WTC11 (cell line): ENCODE data around the gene ESRRA. TPM values are rescaled to one million over a fixed set of nuclear protein-coding genes. Genes with fewer than 3 reads are reported as not detected.

Source experiments
- ATAC-seq: fragments of 200-7000 bp; cut with Tn5 transposase; 2 replicates; pipeline ENCODE4 v1.10.0; 2021; ENCODE audit warnings: mild to moderate bottlenecking, moderate library complexity
- CTCF ChIA-PET: fragments of 300-600 bp; sonication (Branson Sonifier 250); formaldehyde crosslinking; loops from one replicate; lab custom pipeline; 2021; ENCODE audit warnings: antibody characterized with exemption; lab: Charles Lee
- POLR2A ChIA-PET: fragments of 350-600 bp; sonication (Branson Sonifier 250); formaldehyde crosslinking; loops from one replicate; lab custom pipeline; 2021; ENCODE audit warnings: antibody characterized with exemption; lab: Charles Lee
- DNase-seq: peaks from one replicate; pipeline ENCODE4 v3.0.0; 2021; ENCODE audit warnings: low spot score
- H3K27ac Mint-ChIP-seq: 2 replicates; pipeline ENCODE4 v1.8.0; 2021; ENCODE audit warnings: mixed read lengths
- H3K27me3 Mint-ChIP-seq: 2 replicates; pipeline ENCODE4 v1.8.0; 2021; ENCODE audit warnings: low read depth, mild to moderate bottlenecking, moderate library complexity, mixed read lengths
- H3K36me3 Mint-ChIP-seq: 2 replicates; pipeline ENCODE4 v1.8.0; 2021; ENCODE audit warnings: mixed read lengths
- H3K4me1 Mint-ChIP-seq: 2 replicates; pipeline ENCODE4 v1.8.0; 2022; ENCODE audit warnings: mixed read lengths
- H3K4me3 Mint-ChIP-seq: 2 replicates; pipeline ENCODE4 v1.8.0; 2021; ENCODE audit warnings: mild to moderate bottlenecking, moderate library complexity, mixed read lengths
- H3K9me3 Mint-ChIP-seq: 2 replicates; pipeline ENCODE4 v1.8.0; 2021; ENCODE audit warnings: mixed read lengths
- CREM ChIP-seq: sonication (generic); formaldehyde crosslinking; IDR thresholded peaks from 2 replicates; pipeline ENCODE4 v1.8.1; 2022; ENCODE audit warnings: mild to moderate bottlenecking, missing genetic modification reagents, moderate library complexity
- EMX1 ChIP-seq: fragments of 250-450 bp; sonication (Bioruptor Pico); IDR thresholded peaks from 2 replicates; pipeline ENCODE4 v1.8.0; 2021; ENCODE audit warnings: mild to moderate bottlenecking
- ESRRA ChIP-seq: sonication (generic); formaldehyde crosslinking; IDR thresholded peaks from 2 replicates; pipeline ENCODE4 v1.8.1; 2022; ENCODE audit warnings: mild to moderate bottlenecking, missing genetic modification reagents, borderline replicate concordance
- FOXP1 ChIP-seq: sonication (generic); formaldehyde crosslinking; IDR thresholded peaks from 2 replicates; pipeline ENCODE4 v1.8.0; 2022; ENCODE audit warnings: missing genetic modification reagents, mild to moderate bottlenecking, moderate library complexity, borderline replicate concordance
- IRF2 ChIP-seq: sonication (generic); formaldehyde crosslinking; IDR thresholded peaks from 2 replicates; pipeline ENCODE4 v1.8.0; 2022; ENCODE audit warnings: low read depth, missing genetic modification reagents, borderline replicate concordance
- MXD4 ChIP-seq: fragments of 250-450 bp; sonication (Bioruptor Pico); IDR thresholded peaks from 2 replicates; pipeline ENCODE4 v1.8.0; 2021; ENCODE audit warnings: mild to moderate bottlenecking, moderate library complexity, borderline replicate concordance
- MYBL2 ChIP-seq: sonication (generic); formaldehyde crosslinking; IDR thresholded peaks from 2 replicates; pipeline ENCODE4 v1.8.1; 2023; ENCODE audit warnings: mild to moderate bottlenecking, moderate library complexity, missing genetic modification reagents
- NFYB ChIP-seq: sonication (generic); formaldehyde crosslinking; conservative IDR thresholded peaks from 2 replicates; pipeline ENCODE4 v1.8.0; 2022; ENCODE audit warnings: low read depth, missing genetic modification reagents
- NR2C2 ChIP-seq: sonication (generic); formaldehyde crosslinking; IDR thresholded peaks from 2 replicates; pipeline ENCODE4 v1.8.0; 2022; ENCODE audit warnings: mild to moderate bottlenecking, missing genetic modification reagents
- PRRX2 ChIP-seq: fragments of 250-450 bp; sonication (Bioruptor Pico); IDR thresholded peaks from 2 replicates; pipeline ENCODE4 v1.8.0; 2021; ENCODE audit warnings: mild to moderate bottlenecking
- RELA ChIP-seq: sonication (generic); formaldehyde crosslinking; IDR thresholded peaks from 2 replicates; pipeline ENCODE4 v1.8.1; 2022; ENCODE audit warnings: missing genetic modification reagents, mild to moderate bottlenecking, borderline replicate concordance
- RORB ChIP-seq: fragments of 250-450 bp; sonication (Bioruptor Pico); IDR thresholded peaks from 2 replicates; pipeline ENCODE4 v1.9.0; 2021; ENCODE audit warnings: mild to moderate bottlenecking
- SMAD4 ChIP-seq: sonication (generic); formaldehyde crosslinking; IDR thresholded peaks from 2 replicates; pipeline ENCODE4 v1.8.0; 2022; ENCODE audit warnings: mild to moderate bottlenecking, missing genetic modification reagents
- SP1 ChIP-seq: sonication (generic); formaldehyde crosslinking; conservative IDR thresholded peaks from 2 replicates; pipeline ENCODE4 v1.8.1; 2022; ENCODE audit warnings: missing genetic modification reagents
- ZNF121 ChIP-seq: sonication (generic); formaldehyde crosslinking; IDR thresholded peaks from 2 replicates; pipeline ENCODE4 v1.8.0; 2023; ENCODE audit warnings: missing genetic modification reagents
- ZNF396 ChIP-seq: fragments of 250-450 bp; sonication (Bioruptor Pico); IDR thresholded peaks from 2 replicates; pipeline ENCODE4 v1.8.0; 2021; ENCODE audit warnings: mild to moderate bottlenecking, moderate library complexity, borderline replicate concordance
- ZNF423 ChIP-seq: fragments of 250-450 bp; sonication (Bioruptor Pico); IDR thresholded peaks from 2 replicates; pipeline ENCODE4 v2.1.2; 2022; ENCODE audit warnings: mild to moderate bottlenecking, moderate library complexity
- total RNA-seq: library from RNA; stranded (reverse); gene quantifications from 3 replicates; pipeline ENCODE4 v1.2.3, GENCODE V29; 2021
- TF ChIP-seq, protein P1 (sequence below): sonication (generic); formaldehyde crosslinking; IDR thresholded peaks from 2 replicates; pipeline ENCODE4 v1.8.1; 2023; ENCODE audit warnings: mild to moderate bottlenecking, missing genetic modification reagents, moderate library complexity
- TF ChIP-seq, protein P2 (sequence below): fragments of 250-450 bp; sonication (Bioruptor Pico); IDR thresholded peaks from 2 replicates; pipeline ENCODE4 v1.9.0; 2021; ENCODE audit warnings: mild to moderate bottlenecking
- TF ChIP-seq, protein P3 (sequence below): sonication (generic); formaldehyde crosslinking; IDR thresholded peaks from 2 replicates; pipeline ENCODE4 v1.8.1; 2023; ENCODE audit warnings: mild to moderate bottlenecking, missing genetic modification reagents
- TF ChIP-seq, protein P4 (sequence below): sonication (generic); formaldehyde crosslinking; IDR thresholded peaks from 2 replicates; pipeline ENCODE4 v1.8.0; 2022; ENCODE audit warnings: mild to moderate bottlenecking, missing genetic modification reagents
- TF ChIP-seq, protein P5 (sequence below): sonication (generic); formaldehyde crosslinking; IDR thresholded peaks from 2 replicates; pipeline ENCODE4 v1.8.0; 2022; ENCODE audit warnings: mild to moderate bottlenecking, missing genetic modification reagents
- TF ChIP-seq, protein P6 (sequence below): sonication (generic); formaldehyde crosslinking; IDR thresholded peaks from 2 replicates; pipeline ENCODE4 v1.8.0; 2022; ENCODE audit warnings: mild to moderate bottlenecking, missing genetic modification reagents
- TF ChIP-seq, protein P7 (sequence below): sonication (generic); formaldehyde crosslinking; IDR thresholded peaks from 2 replicates; pipeline ENCODE4 v1.8.1; 2023; ENCODE audit warnings: mild to moderate bottlenecking, missing genetic modification reagents

Gene ESRRA
- total RNA-seq, 1 experiment from 2014 or later: 81.9 TPM

GRCh38 chr11:64260147-64260708, 45.1 kb upstream of the ESRRA start:
- POLR2A ChIA-PET: no interaction called here
- TF ChIP-seq SP1 (CRISPR knock-in tag): no peak
- no peak for TF ChIP-seq RELA (CRISPR knock-in tag)
- no peak for TF ChIP-seq ZNF423
- TF ChIP-seq PRRX2: no peak
- TF ChIP-seq EMX1 (CRISPR knock-in tag): no peak
- no peak for TF ChIP-seq RORB (CRISPR knock-in tag)
- no peak for TF ChIP-seq FOXP1 (CRISPR knock-in tag)
- TF ChIP-seq IRF2: no peak
- TF ChIP-seq, protein P1, sequence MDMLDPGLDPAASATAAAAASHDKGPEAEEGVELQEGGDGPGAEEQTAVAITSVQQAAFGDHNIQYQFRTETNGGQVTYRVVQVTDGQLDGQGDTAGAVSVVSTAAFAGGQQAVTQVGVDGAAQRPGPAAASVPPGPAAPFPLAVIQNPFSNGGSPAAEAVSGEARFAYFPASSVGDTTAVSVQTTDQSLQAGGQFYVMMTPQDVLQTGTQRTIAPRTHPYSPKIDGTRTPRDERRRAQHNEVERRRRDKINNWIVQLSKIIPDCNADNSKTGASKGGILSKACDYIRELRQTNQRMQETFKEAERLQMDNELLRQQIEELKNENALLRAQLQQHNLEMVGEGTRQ (CRISPR knock-in tag): no peak
- TF ChIP-seq, protein P2, sequence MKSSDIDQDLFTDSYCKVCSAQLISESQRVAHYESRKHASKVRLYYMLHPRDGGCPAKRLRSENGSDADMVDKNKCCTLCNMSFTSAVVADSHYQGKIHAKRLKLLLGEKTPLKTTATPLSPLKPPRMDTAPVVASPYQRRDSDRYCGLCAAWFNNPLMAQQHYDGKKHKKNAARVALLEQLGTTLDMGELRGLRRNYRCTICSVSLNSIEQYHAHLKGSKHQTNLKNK: no peak
- TF ChIP-seq, protein P3, sequence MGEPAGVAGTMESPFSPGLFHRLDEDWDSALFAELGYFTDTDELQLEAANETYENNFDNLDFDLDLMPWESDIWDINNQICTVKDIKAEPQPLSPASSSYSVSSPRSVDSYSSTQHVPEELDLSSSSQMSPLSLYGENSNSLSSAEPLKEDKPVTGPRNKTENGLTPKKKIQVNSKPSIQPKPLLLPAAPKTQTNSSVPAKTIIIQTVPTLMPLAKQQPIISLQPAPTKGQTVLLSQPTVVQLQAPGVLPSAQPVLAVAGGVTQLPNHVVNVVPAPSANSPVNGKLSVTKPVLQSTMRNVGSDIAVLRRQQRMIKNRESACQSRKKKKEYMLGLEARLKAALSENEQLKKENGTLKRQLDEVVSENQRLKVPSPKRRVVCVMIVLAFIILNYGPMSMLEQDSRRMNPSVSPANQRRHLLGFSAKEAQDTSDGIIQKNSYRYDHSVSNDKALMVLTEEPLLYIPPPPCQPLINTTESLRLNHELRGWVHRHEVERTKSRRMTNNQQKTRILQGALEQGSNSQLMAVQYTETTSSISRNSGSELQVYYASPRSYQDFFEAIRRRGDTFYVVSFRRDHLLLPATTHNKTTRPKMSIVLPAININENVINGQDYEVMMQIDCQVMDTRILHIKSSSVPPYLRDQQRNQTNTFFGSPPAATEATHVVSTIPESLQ (CRISPR knock-in tag): no peak
- TF ChIP-seq ESRRA (CRISPR knock-in tag): no peak
- TF ChIP-seq, protein P4, sequence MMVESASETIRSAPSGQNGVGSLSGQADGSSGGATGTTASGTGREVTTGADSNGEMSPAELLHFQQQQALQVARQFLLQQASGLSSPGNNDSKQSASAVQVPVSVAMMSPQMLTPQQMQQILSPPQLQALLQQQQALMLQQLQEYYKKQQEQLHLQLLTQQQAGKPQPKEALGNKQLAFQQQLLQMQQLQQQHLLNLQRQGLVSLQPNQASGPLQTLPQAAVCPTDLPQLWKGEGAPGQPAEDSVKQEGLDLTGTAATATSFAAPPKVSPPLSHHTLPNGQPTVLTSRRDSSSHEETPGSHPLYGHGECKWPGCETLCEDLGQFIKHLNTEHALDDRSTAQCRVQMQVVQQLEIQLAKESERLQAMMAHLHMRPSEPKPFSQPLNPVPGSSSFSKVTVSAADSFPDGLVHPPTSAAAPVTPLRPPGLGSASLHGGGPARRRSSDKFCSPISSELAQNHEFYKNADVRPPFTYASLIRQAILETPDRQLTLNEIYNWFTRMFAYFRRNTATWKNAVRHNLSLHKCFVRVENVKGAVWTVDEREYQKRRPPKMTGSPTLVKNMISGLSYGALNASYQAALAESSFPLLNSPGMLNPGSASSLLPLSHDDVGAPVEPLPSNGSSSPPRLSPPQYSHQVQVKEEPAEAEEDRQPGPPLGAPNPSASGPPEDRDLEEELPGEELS (CRISPR knock-in tag): no peak
- TF ChIP-seq CREM (CRISPR knock-in tag): no peak
- TF ChIP-seq, protein P5, sequence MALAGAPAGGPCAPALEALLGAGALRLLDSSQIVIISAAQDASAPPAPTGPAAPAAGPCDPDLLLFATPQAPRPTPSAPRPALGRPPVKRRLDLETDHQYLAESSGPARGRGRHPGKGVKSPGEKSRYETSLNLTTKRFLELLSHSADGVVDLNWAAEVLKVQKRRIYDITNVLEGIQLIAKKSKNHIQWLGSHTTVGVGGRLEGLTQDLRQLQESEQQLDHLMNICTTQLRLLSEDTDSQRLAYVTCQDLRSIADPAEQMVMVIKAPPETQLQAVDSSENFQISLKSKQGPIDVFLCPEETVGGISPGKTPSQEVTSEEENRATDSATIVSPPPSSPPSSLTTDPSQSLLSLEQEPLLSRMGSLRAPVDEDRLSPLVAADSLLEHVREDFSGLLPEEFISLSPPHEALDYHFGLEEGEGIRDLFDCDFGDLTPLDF (CRISPR knock-in tag): no peak
- TF ChIP-seq NR2C2: no peak
- TF ChIP-seq MXD4 (CRISPR knock-in tag): no peak

GRCh38 chr11:64261556-64262080, 43.7 kb upstream of the ESRRA start:
- peaks cover 45% of the 10 kb centered on the region for H3K36me3 Mint-ChIP-seq
- ChIA-PET CTCF (interaction anchor here (1.5 kb wide), 1 partner anchor 11 kb away, joined by 4 read pairs; no protein-coding TSS in a partner anchor), POLR2A (interaction anchor here (1.0 kb wide), 1 partner anchor 9 kb away, joined by 3 read pairs; no protein-coding TSS in a partner anchor)
- TF ChIP-seq SMAD4 (CRISPR knock-in tag) (no peak), NFYB (CRISPR knock-in tag) (no peak), ZNF396 (CRISPR knock-in tag) (no peak), RORB (CRISPR knock-in tag) (no peak), MYBL2 (no peak), ZNF121 (no peak)
- TF ChIP-seq, protein P6, sequence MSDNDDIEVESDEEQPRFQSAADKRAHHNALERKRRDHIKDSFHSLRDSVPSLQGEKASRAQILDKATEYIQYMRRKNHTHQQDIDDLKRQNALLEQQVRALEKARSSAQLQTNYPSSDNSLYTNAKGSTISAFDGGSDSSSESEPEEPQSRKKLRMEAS (CRISPR knock-in tag): no peak
- TF ChIP-seq, protein P7, sequence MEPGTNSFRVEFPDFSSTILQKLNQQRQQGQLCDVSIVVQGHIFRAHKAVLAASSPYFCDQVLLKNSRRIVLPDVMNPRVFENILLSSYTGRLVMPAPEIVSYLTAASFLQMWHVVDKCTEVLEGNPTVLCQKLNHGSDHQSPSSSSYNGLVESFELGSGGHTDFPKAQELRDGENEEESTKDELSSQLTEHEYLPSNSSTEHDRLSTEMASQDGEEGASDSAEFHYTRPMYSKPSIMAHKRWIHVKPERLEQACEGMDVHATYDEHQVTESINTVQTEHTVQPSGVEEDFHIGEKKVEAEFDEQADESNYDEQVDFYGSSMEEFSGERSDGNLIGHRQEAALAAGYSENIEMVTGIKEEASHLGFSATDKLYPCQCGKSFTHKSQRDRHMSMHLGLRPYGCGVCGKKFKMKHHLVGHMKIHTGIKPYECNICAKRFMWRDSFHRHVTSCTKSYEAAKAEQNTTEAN (CRISPR knock-in tag): no peak

More at GRCh38 chr11:64260147-64260708, 45.1 kb upstream of the ESRRA start:
- ATAC-seq: no peak
- no peaks in the 10 kb centered on the region for H3K27me3 Mint-ChIP-seq
- CTCF ChIA-PET: interaction anchor here (1.5 kb wide), 1 partner anchor 10 kb away, joined by 4 read pairs; no protein-coding TSS in a partner anchor
- no peak overlapping the region for H3K4me3 Mint-ChIP-seq
- H3K27ac Mint-ChIP-seq: no peak overlapping the region
- no peak for DNase-seq
- no peaks in the 10 kb centered on the region for H3K9me3 Mint-ChIP-seq
- peaks cover 37% of the 10 kb centered on the region for H3K36me3 Mint-ChIP-seq
- no peaks in the 10 kb centered on the region; the same call in 1 of the 2 replicates for H3K4me1 Mint-ChIP-seq

More at GRCh38 chr11:64261556-64262080, 43.7 kb upstream of the ESRRA start:
- Mint-ChIP-seq H3K27me3 (no peaks in the 10 kb centered on the region), H3K4me1 (no peaks in the 10 kb centered on the region; the same call in 1 of the 2 replicates), H3K9me3 (no peaks in the 10 kb centered on the region), H3K27ac (no peak overlapping the region), H3K4me3 (no peak overlapping the region)
- ATAC-seq (no peak), DNase-seq (no peak)
